Activated CD4-positive, alpha-beta T cell treated with anti-CD3 and anti-CD28 coated beads, Interleukin-2, amount 50 U/mL, for 1 hour (primary cell): ENCODE data around the gene PRM1.

Experiments used
- DNase-seq: peaks from one replicate; pipeline ENCODE4 v3.0.0-alpha.2; 2020

Gene PRM1

DNA sequence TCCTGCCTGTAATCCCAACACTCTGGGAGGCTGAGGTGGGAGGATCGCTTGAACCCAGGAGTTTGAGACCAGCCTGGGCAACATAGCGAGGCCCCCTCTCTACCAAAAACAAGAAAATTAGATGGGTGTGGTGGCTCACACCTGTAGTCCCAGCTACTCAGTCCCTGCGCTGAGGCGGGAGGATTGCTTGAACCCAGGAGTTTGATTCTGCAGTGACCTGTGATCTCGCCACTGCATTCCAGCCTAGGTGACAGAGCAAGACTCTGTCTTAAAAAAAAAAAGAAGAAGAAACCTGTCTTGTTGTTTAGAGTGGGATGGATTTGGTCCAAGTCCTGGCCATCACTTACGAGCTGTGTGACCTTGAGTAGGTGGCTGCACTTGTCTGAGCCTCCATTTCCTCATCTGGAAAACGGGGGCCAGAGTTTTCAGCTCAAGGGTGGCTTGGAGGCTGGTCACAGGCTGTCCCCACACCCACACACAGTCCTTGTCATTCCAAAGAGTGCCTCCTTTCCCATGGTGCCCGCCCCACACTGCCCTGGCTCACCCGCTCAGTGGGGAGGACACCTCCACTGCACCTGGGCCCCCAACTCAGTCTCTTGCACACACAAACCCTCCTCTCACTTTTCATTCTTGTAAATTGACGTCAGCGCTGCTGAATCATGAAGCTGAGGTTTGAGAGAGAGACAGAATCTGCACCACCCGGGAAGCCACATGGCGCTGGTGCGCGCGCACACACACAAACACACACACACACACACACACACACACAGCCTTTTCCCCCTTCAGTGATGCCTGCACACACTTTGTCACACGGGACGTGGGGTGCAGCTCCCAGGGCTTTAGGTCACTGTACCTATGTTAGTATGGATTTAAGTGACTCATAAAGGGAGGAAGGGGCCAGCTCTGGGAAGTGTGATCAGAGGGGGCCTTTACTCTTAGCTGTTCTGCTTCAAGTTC is 29.3 kb downstream of the PRM1 start:
- peak; percentile 78 for DNase-seq

DNA sequence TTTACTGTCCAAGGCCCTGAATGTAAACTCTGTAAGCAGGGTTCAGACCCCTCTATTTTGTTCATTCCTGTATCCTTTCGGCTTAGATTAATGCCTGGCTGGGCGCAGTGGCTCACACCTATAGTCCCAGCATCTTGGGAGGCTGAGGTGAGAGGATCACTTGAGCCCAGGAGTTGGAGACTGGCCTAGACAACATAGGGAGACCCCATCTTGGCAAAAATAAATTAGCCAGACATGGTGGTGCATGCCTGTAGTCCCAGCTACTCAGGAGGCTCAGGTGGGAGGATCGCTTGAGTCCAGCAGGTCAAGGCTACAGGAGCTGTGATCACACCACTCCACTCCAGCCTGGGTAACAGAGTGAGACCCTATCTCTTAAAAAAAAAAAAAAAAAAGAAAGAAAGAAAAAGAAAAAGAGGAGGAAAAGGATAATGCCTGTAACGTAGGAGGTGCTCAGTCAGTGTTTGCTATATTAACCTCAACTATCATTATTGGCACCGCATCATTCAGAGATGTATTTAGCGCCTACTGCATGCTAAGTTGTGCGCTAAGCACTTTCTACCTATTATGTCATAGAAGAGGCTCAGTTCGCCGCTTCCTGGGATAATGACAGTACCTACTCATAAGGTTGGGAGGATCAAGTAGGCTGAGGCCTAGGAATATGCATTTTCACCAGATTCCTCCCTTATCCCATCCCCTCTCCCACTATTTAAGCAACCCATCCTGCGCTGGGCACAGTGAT is 30.2 kb downstream of the PRM1 start:
- DNase-seq, result no peak

DNA sequence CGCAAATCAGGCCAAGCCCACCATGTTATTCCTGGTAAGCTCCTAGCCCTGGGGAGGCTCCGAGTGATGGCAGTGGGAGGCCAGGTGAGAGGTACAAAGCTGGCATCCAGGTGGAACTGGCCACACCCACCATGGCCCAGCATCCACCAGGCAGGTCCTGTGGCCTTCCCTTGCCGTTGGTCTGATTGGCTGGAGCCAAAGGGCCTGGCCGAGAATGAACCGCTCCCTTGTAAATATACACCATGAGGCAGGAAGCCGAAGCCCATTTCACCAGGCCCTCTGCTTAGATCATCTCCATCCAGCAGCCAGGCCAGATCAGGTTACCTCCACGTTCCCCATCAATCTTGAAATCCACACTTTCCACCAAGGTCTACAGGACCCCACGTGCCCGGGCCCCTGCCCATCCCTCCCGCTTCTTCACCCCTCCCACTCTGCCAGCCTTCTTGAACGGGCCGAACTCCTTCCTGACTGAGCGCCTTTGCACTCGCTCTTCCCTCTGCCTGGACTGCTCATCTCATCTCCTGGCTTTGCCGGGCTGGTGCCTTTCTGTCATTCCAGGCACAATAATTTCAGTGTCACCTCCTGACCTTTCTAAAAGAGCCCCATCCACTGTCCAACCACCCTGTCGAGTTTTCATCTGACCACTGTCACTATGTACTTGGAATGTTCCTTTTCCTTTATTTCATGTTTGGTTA is 30.9 kb downstream of the PRM1 start:
- DNase-seq, result no peak

DNA sequence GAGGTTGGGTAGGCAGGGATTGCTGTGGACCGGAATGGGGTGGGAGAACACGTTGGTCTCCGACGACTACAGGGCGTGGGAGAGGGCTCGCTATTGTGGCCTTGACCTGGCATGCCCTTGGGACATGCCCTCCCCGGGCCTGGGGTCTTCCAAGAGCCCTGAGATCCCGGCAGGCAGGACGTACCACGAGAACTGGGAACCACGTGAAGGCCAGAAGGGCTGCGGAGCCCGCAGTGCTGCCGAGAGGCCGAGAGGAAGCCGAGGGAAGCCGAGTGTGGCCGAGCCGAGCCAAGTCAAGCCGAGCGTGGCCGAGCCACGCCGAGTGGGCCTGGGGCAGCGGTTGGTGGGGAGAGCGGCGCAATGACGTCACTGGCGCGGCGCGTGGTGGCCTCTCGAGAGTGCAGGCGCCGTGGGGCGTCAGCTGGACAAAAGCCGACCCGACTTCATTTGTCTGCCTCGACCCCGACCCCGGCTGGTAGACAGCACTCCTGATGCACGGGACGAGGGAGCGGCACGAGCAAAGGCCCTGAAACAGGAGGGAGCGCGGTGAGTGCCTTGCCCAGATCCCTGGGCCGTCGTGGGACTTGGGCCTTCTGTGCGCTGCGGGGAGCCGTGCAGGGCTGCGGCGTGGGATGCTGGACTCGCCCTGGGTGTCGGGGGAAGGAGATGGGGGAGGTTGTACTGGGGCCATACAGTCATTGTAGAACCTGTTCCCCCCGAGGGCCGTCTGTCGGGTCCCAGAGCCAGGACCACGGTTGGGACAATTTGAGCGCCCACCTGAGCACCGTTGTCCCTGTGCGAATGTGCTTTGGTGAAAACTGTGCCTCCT is 31.7 kb downstream of the PRM1 start:
- no peak for DNase-seq

DNA sequence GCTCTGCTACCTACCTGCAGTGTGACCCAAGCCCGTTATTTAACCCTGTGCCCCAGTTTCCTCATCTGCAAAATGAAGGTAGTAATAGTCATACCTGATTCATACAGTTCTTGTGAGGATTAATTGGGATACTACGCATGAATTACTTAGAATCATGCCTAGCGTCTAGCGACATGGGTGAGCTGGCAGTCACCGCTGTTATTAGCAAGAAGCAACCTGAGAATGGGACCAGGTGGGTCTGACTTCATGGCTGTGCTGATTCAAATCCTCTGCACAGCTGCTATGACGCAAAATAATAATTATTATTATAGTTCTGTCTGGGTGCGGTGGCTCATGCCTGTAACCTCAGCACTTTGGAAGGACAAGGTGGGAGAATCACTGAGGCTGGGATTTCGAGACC is 33.0 kb downstream of the PRM1 start:
- no peak for DNase-seq

DNA sequence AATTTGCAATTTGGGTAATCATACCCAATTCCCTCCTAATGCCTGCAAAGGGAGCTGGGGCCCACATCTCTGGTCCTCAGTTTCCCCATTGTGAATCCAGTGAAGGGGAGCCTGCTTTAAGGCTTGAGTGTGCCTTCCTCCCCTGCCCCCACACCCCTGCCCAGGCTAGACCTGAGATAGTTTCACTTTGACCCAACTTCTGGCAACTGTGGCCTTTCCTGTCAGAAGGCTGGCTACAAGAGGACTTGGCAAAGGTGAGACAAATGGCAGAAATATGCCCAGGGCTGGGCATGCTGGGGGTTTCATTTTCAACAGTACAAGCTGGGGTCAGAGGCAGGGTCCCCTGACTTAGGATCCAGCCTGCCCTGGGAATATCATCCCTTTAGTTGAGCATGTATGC is 35.1 kb downstream of the PRM1 start:
- no peak for DNase-seq

DNA sequence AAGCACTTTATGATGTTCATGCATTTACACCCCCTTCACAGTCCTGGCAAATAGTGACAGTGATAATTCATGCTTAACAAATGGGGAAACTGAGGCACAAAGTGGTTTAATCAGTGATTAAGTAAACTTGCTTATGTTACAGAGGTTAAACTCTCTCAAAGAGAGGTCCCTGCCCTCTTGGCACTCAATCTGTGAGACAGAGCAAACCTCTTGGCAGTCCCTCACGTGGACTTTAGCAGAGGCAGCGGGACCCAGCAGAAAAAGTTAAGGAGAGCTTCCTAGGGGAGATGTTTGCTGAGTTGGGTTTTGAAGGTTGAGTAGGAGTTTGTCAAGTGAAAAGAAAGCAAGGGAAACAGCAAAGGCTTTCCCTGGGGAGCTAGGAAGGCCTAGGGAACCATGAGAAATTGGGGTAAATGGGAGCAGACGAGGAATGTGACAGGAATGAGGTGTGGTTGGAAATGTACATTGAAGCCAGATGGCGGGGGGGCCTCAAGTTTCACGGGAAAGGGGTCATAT is 35.9 kb downstream of the PRM1 start:
- no peak for DNase-seq

DNA sequence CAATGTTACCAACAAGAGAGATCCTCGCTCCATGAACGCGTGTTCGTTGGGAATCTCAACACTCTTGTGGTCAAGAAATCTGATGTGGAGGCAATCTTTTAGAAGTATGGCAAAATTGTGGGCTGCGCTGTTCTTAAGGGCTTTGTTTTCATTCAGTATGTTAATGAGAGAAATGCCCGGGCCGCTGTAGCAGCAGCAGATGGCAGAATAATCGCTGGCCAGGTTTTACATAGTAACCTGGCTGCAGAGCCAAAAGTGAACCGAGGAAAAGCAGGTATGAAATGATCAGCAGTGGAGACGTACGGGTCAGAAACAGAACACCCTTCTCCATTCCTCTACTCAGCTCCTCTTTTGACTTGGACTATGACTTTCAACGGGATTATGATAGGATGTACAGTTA is 38.5 kb downstream of the PRM1 start:
- no peak for DNase-seq

DNA sequence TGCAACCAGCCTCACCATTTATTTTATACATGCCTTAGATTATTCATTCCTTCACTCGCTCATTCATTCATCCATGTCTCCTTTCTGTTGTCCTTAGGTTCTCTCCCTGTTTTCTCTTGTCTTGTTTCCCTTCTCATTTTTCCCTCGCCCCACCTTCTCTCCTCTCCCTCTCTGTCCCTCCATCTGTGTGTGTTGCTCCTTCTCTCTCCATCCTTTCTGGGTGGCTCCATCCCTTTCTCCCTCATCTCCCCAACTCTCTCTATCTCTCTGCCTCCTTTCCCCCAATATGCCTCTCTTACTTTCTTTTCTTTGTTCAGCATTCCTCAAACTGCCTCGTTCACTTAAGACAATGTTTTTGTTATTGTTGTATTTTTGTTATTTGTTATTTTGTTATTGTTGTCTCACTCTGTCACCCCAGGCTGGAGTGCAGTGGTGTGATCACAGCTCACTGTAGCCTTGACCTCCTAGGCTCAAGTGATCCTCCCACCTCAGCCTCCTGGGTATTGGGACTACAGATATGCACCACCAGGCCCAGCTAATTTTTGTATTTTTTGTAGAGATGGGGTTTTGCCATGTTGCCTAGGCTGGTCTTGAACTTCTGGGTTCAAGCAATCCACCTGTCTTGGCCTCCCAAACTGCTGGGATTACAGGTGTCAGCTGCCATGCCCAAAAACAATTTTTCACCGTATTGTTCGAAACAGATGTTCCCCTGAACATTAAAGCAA is 39.5 kb downstream of the PRM1 start:
- DNase-seq, result no peak

DNA sequence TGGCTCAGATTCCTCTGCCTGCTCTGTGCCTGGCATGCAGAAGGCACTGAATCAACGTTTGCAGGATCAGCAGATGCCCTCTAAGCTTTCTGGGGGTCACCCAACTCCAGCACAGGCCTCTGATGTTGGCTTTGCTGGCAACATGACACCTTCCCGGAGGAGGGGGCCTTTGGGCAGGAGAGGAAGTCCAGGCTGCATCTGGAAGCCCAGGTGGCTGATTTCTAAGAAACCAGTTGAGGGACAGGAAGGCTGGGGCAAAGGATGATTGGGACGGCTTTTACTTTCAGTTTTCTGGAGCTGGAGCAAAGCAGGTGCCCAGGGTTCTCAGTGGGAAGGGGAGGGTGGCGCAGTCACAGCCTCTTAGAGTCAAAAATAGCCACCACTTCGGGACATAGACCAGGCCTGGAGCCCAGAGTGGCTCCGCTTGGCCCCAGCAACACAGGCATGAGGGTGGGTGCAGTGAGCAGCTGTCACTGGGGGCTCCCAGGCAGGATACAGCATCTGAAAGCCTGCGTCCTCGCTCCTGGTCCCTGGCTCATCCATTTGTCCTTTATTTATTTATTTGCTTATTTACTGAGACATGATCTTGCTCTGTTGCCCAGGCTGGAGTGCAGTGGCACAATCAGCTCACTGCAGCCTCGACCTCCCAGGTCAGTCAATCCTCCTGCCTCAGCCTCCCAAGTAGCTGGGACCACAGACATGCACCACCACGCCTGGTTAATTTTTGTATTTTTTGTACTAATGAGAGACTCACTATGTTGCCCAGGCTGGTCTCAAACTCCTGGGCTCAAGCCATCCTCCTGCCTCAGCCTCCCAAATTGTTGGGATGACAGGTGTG is 40.3 kb downstream of the PRM1 start:
- no peak for DNase-seq

DNA sequence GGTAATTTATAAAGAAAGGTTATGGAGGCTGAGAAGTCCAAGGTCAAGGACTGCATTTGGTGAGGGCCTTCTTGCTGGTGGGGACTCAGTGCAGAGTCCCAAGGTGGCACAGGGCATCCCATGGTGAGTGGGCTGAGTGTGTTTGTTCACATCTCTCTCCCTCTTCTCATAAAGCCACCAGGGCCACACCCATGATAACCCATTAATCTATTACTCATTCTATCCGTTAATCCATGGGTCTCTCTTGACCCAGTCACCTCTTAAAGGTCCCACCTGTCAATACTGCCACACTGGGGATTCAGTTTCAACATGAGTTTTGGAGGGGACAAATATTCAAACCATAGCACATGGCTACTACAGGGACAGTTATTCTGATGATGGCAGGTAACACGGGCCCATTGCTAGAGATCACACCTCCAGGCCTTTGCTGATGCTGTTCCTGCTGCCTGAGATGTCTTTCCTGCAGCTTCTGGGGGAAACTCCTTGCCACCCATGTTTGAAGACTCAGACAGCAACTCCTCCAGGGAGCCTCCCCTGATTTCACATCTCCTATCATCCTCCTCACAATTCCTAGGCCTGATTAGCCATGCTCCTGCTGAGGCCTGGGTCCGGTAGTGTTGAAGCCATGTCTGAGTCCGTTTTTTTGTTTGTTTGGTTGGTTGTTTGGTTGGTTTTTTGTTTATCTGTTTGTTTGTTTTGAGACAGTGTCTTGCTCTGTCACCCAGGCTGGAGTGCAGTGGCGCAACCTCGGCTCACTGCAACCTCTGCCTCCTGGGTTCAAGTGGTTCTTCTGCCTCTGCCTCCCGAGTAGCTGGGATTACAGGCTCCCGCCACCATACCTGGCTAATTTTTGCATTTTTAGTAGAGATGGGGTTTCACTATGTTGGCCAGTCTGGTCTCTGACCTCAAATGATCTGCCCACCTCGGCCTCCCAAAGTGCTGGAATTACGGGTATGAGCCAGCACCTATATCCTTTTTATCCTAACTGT is 41.2 kb downstream of the PRM1 start:
- DNase-seq, result no peak

DNA sequence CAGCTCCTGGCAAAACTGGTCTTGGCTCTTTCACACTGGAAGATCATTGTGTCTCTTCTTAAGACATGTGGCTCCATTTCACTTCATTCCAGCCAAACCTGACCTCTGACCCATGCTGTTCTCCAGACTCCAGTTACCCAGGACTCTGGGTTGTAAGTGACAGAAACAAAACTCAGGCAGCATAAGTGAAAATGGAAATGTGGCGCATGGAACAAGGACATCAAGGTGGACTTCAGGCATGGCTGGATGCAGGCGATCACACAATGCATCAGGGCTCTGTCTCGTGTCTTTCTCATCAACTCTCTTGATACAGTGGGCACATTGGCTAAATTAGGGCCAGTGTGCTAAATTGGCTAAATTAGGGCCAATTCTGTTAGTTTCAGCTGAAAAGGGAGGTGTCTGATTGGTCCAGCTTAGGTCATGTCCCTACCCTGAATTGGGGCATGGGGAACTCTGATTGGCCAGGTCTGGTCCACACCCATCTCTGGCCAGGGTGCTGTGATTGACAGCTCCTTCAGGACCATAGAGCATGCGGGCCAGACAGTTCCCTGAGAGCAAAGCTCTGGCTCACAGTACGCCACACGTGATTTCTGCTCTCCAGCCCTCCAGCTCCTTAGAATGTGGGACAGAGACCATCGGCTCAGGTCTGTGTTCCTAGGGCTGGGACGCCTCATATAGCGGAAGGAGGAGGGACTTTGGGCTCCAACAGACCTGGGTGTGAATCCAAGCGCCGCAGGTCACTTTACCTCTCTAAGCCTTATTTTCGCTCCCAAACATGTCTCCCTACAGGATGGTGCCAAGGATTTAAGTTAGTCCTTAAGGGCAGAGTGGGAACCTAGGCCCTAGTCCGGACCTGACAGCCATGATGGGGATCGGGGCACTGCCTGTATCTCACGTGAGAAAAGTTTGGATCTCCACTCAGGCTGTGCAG is 42.6 kb downstream of the PRM1 start:
- DNase-seq, result no peak

DNA sequence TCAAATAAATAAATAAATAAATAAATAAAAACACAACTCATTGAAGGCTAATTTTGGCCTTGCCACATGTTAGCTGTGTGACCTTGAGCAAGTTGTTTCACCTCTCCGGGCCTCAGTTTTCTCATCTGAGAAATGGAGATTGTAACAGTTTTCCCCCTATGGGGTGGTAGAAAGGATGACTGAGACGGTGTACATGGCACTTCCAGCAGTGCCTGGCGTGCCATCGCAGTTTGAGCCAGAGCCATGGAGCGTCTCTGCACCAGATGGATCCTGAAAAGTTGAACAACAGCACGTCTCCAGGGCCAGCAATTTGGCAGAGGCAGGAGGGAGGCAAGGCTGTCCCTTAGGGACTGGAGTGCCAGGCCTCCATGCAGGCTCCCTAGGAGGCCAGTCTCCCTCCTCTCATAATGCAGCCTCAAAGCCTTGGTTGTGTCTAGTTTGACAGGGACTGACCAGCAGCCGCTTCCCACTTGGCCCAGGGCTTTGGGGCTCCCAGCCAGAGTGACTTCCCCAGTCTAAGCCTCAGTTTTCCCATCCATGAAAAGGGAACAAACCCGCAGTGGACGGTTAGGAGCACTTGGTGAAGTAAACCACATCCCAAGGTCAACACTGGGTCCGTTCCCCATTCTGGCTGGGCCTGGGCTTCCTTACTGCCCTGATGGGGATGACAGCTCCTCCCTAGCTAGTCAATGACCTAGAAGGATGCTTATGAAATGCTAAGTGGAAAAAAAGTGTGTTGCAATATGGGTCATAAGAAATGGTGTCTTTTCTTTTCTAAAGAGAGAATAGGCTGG is 44.5 kb downstream of the PRM1 start:
- DNase-seq, result no peak

DNA sequence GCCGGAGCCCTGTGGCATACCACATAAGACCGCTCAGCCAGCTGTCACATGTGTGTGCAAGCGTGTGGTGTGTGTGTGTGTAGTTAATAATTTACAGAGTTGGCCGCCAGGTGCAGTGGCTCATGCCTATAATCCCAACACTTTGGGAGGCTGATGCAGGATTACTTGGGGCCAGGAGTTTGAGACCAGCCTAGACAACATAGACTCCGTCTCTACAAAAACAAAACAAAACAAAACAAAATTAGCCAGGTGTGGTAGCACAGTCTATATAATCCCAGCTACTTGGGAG is 45.5 kb downstream of the PRM1 start:
- DNase-seq, result no peak

DNA sequence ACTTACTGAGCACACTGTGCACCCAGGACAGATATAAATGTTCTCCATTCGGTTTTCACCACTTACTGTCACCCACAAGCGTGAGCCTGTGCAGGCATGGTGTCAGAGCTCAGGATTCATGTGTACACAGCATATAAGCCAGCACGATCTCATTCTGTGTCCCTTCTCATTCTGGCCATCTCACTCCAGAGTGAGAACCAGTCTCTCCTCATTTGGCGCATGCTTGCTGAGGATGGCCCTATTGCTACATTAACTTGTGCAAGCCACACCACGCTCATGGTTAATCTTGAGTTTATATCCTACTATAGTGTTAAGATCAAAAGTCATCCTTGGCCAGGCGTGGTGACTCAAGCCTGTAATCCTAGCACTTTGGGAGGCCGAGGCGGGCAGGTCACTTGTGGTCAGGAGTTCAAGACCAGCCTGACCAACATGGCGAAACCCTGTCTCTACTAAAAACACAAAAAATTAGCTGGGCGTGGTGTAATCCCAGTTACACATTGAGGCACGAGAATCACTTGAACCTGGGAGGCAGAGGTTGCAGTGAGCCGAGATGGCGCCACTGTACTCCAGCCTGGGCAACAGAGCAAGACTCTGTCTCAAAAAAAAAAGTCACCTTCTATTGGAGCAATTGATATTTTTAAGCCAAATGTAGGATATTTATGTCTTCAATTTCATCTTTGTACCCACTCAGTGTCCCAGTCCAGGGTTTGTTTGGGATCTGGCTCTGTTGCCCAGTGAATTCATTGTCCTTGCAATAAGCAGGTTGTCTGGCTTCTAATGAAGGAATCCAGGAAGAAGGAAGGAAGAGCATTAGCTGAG is 46.0 kb downstream of the PRM1 start:
- no peak for DNase-seq

DNA sequence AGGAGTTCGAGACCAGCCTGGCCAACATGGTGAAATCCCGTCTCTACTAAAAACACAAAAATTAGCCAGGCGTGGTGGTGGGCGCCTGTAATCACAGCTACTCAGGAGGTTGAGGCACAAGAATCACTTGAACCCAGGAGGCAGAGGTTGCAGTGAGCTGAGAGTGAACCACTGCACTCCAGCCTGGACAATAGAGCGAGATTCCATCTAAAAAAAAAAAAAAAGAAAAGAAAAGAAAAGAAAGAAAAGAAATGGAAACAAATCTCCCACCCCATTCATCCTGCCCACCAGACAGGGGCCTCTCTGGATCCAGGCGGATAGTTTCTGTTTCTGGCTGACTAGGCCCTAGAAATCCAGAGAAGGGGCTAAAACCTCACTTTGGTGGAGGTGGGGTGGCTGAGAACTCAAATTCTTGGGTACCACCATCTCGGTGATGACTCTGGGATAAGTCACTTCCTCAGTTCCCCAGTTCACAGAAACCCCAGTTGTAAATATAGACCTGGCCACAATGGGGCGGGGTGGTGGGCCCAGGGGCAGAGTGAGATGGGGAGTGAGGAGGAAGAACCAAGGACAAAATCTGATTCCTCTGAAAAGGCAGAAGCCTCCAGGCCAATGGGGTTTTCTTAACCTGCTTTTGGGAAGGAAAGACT is 47.3 kb downstream of the PRM1 start:
- peak; percentile 44 for DNase-seq
